ENCODE measurements around the gene HPX.

HPX gene

GRCh38 chr11:6390718-6391469, 49.9 kb downstream of the HPX start:
- TF ChIP-seq CTCF (IDR thresholded peaks at IDR 0.05; ENCODE audit: borderline replicate concordance, control extremely low read depth, extremely low read depth, insufficient read depth, missing control alignments): no peak
- DNase-seq (ENCODE audit: low spot score): no peak
- in situ Hi-C loops (cut with MboI; ENCODE audit: low sequenced_read_pairs, unreplicated experiment): no loop called here

GRCh38 chr11:6389905-6390717, 50.7 kb downstream of the HPX start, which contains the start of gene SMPD1:
Gene SMPD1 (plus strand): TSS chr11:6390474. CDS start chr11:6390599, 125 bp downstream.
- TF ChIP-seq CTCF (IDR thresholded peaks at IDR 0.05; ENCODE audit: borderline replicate concordance, control extremely low read depth, extremely low read depth, insufficient read depth, missing control alignments): no peak
- DNase-seq (ENCODE audit: low spot score): peak; percentile 98
- in situ Hi-C loops (cut with MboI; ENCODE audit: low sequenced_read_pairs, unreplicated experiment): no loop called here

- TF ChIP-seq CTCF (IDR thresholded peaks at IDR 0.05; ENCODE audit: borderline replicate concordance, control extremely low read depth, extremely low read depth, insufficient read depth, missing control alignments): no peak
- no peak for DNase-seq (ENCODE audit: low spot score)
- in situ Hi-C loops (cut with MboI; ENCODE audit: low sequenced_read_pairs, unreplicated experiment): no loop called here
Observed at GRCh38 chr11:6388748-6389147, 52.0 kb downstream of the HPX start.

GRCh38 chr11:6387811-6388599, 52.8 kb downstream of the HPX start:
- no peak for DNase-seq (ENCODE audit: low spot score)
- in situ Hi-C loops (cut with MboI; ENCODE audit: low sequenced_read_pairs, unreplicated experiment): no loop called here
- no peak for TF ChIP-seq CTCF (IDR thresholded peaks at IDR 0.05; ENCODE audit: borderline replicate concordance, control extremely low read depth, extremely low read depth, insufficient read depth, missing control alignments)

- in situ Hi-C loops (cut with MboI; ENCODE audit: low sequenced_read_pairs, unreplicated experiment): no loop called here
- TF ChIP-seq CTCF (IDR thresholded peaks at IDR 0.05; ENCODE audit: borderline replicate concordance, control extremely low read depth, extremely low read depth, insufficient read depth, missing control alignments): no peak
- no peak for DNase-seq (ENCODE audit: low spot score)
Observed at GRCh38 chr11:6385046-6385777, 55.6 kb downstream of the HPX start.

Data from GM13976 (cell line).